ENCODE results near the gene TLE2. TPM values are rescaled to one million over a fixed set of nuclear protein-coding genes. Genes with fewer than 3 reads are reported as not detected.

TLE2 gene
- total and polyA plus RNA-seq, 9 of the 15 experiments (the other 6 are each of a cell fraction or from before 2014, with no cell fraction given), result 0.35 to 13.1 (median 6.2) TPM

GRCh38 chr19:2977001-2977745 is 51.9 kb downstream of the TLE2 start, which contains the start of gene TLE6 (continued):
- TF ChIP-seq THAP12 (CRISPR knock-in tag; IDR thresholded peaks at IDR 0.05) (no peak), POLR2G (IDR thresholded peaks at IDR 0.05; ENCODE audit: low read depth, low read length) (peak; percentile 77), RBFOX2 (IDR thresholded peaks at IDR 0.05; ENCODE audit: low read depth, low read length) (peak; percentile 77), MTF1 (CRISPR knock-in tag; IDR thresholded peaks at IDR 0.05; ENCODE audit: borderline replicate concordance) (no peak), ATF1 (CRISPR knock-in tag; IDR thresholded peaks at IDR 0.05) (no peak), ATF1 (tag; IDR thresholded peaks at IDR 0.05) (peak; percentile 50; the same call in 1 of the 2 replicates), MAX (CRISPR knock-in tag; IDR thresholded peaks at IDR 0.05) (peak; percentile 91), TFAP4 (CRISPR knock-in tag; IDR thresholded peaks at IDR 0.05; ENCODE audit: borderline replicate concordance) (peak; percentile 90), UBTF (IDR thresholded peaks at IDR 0.05; ENCODE audit: borderline replicate concordance in 1 of 2, low read depth in 2 of 2, low read length in 2 of 2) (no peak), NR4A1 (CRISPR knock-in tag; IDR thresholded peaks at IDR 0.05) (no peak), NR4A1 (tag; IDR thresholded peaks at IDR 0.05) (no peak), CUX1 (CRISPR knock-in tag; IDR thresholded peaks at IDR 0.05) (no peak), ARID2 (IDR thresholded peaks at IDR 0.05) (no peak)
